ENCODE data around the gene TAF11L3.
"Not testable (repeated sequence)": the region's sequence is repeated elsewhere in the genome, so short reads cannot be mapped to it uniquely, and the experiment has no call there.

Gene TAF11L3

GRCh38 chr5:17497446-17497845 lies 20.7 kb upstream of the TAF11L3 start:
- Histone ChIP-seq H3K36me3 (ENCODE audit: control insufficient read depth, insufficient read depth, low read length) (no peaks in the 10 kb centered on the region), H3K4me1 (ENCODE audit: control insufficient read depth, insufficient read depth, low read length) (no peaks in the 10 kb centered on the region), H3K27ac (ENCODE audit: low read depth, low read length) (no peak overlapping the region)

GRCh38 chr5:17497931-17498330 lies 20.2 kb upstream of the TAF11L3 start, which contains the start of gene TAF11L2:
TSS of gene TAF11L2 (plus strand) at chr5:17498231.
- not testable (repeated sequence) for H3K4me3 ChIP-seq (ENCODE audit: low read depth, low read length); H3K9ac ChIP-seq (ENCODE audit: low read length); H3K27me3 ChIP-seq (ENCODE audit: control insufficient read depth, insufficient read depth, low read length); H3K9me3 ChIP-seq (ENCODE audit: control insufficient read depth, insufficient read depth, low read depth, low read length); H3K27ac ChIP-seq (ENCODE audit: low read depth, low read length); H3K36me3 ChIP-seq (ENCODE audit: control insufficient read depth, insufficient read depth, low read length); H3K4me1 ChIP-seq (ENCODE audit: control insufficient read depth, insufficient read depth, low read length)

More at GRCh38 chr5:17497446-17497845, 20.7 kb upstream of the TAF11L3 start:
- Histone ChIP-seq H3K4me3 (ENCODE audit: low read depth, low read length) (no peak overlapping the region), H3K27me3 (ENCODE audit: control insufficient read depth, insufficient read depth, low read length) (no peaks in the 10 kb centered on the region), H3K9me3 (ENCODE audit: control insufficient read depth, insufficient read depth, low read depth, low read length) (peaks cover 4% of the 10 kb centered on the region; the same call in 1 of the 2 replicates), H3K9ac (ENCODE audit: low read length) (no peak overlapping the region)

GRCh38 chr5:17511775-17512325 lies 6.3 kb upstream of the TAF11L3 start:
- H3K9ac ChIP-seq (ENCODE audit: low read length): no peak overlapping the region
- no peak overlapping the region for H3K27ac ChIP-seq (ENCODE audit: low read depth, low read length)
- H3K36me3 ChIP-seq (ENCODE audit: control insufficient read depth, insufficient read depth, low read length): no peaks in the 10 kb centered on the region
- H3K4me1 ChIP-seq (ENCODE audit: control insufficient read depth, insufficient read depth, low read length): no peaks in the 10 kb centered on the region
- no peaks in the 10 kb centered on the region for H3K27me3 ChIP-seq (ENCODE audit: control insufficient read depth, insufficient read depth, low read length)
- H3K4me3 ChIP-seq (ENCODE audit: low read depth, low read length): no peak overlapping the region
- no peaks in the 10 kb centered on the region for H3K9me3 ChIP-seq (ENCODE audit: control insufficient read depth, insufficient read depth, low read depth, low read length)

- not testable (repeated sequence) for H3K9ac ChIP-seq (ENCODE audit: low read length); H3K9me3 ChIP-seq (ENCODE audit: control insufficient read depth, insufficient read depth, low read depth, low read length); H3K36me3 ChIP-seq (ENCODE audit: control insufficient read depth, insufficient read depth, low read length); H3K4me3 ChIP-seq (ENCODE audit: low read depth, low read length); H3K27me3 ChIP-seq (ENCODE audit: control insufficient read depth, insufficient read depth, low read length); H3K4me1 ChIP-seq (ENCODE audit: control insufficient read depth, insufficient read depth, low read length); H3K27ac ChIP-seq (ENCODE audit: low read depth, low read length)
These were observed 641 bp upstream of the TAF11L3 start for GRCh38 chr5:17517526-17517925.

- not testable (repeated sequence) for H3K27me3 ChIP-seq (ENCODE audit: control insufficient read depth, insufficient read depth, low read length); H3K4me3 ChIP-seq (ENCODE audit: low read depth, low read length); H3K27ac ChIP-seq (ENCODE audit: low read depth, low read length); H3K9me3 ChIP-seq (ENCODE audit: control insufficient read depth, insufficient read depth, low read depth, low read length); H3K9ac ChIP-seq (ENCODE audit: low read length); H3K4me1 ChIP-seq (ENCODE audit: control insufficient read depth, insufficient read depth, low read length); H3K36me3 ChIP-seq (ENCODE audit: control insufficient read depth, insufficient read depth, low read length)
These were observed 1.3 kb downstream of the TAF11L3 start for GRCh38 chr5:17519508-17519907.

GRCh38 chr5:17521501-17521900 lies 3.3 kb downstream of the TAF11L3 start, which contains the start of gene TAF11L4:
TSS of gene TAF11L4 (plus strand) at chr5:17521801.
- H3K9ac ChIP-seq (ENCODE audit: low read length); H3K27ac ChIP-seq (ENCODE audit: low read depth, low read length); H3K27me3 ChIP-seq (ENCODE audit: control insufficient read depth, insufficient read depth, low read length); H3K4me3 ChIP-seq (ENCODE audit: low read depth, low read length); H3K4me1 ChIP-seq (ENCODE audit: control insufficient read depth, insufficient read depth, low read length); H3K9me3 ChIP-seq (ENCODE audit: control insufficient read depth, insufficient read depth, low read depth, low read length); H3K36me3 ChIP-seq (ENCODE audit: control insufficient read depth, insufficient read depth, low read length): not testable (repeated sequence)

GRCh38 chr5:17524935-17525334 lies 6.8 kb downstream of the TAF11L3 start, which contains the start of gene TAF11L5:
TSS of gene TAF11L5 (plus strand) at chr5:17525235.
- H3K9ac ChIP-seq (ENCODE audit: low read length); H3K27me3 ChIP-seq (ENCODE audit: control insufficient read depth, insufficient read depth, low read length); H3K4me3 ChIP-seq (ENCODE audit: low read depth, low read length); H3K4me1 ChIP-seq (ENCODE audit: control insufficient read depth, insufficient read depth, low read length); H3K27ac ChIP-seq (ENCODE audit: low read depth, low read length); H3K36me3 ChIP-seq (ENCODE audit: control insufficient read depth, insufficient read depth, low read length); H3K9me3 ChIP-seq (ENCODE audit: control insufficient read depth, insufficient read depth, low read depth, low read length): not testable (repeated sequence)

GRCh38 chr5:17526504-17526903 lies 8.3 kb downstream of the TAF11L3 start:
- not testable (repeated sequence) for H3K36me3 ChIP-seq (ENCODE audit: control insufficient read depth, insufficient read depth, low read length); H3K27ac ChIP-seq (ENCODE audit: low read depth, low read length); H3K9me3 ChIP-seq (ENCODE audit: control insufficient read depth, insufficient read depth, low read depth, low read length); H3K4me3 ChIP-seq (ENCODE audit: low read depth, low read length); H3K4me1 ChIP-seq (ENCODE audit: control insufficient read depth, insufficient read depth, low read length); H3K9ac ChIP-seq (ENCODE audit: low read length); H3K27me3 ChIP-seq (ENCODE audit: control insufficient read depth, insufficient read depth, low read length)

GRCh38 chr5:17528369-17528768 lies 10.2 kb downstream of the TAF11L3 start, which contains the start of gene TAF11L6:
TSS of gene TAF11L6 (plus strand) at chr5:17528669.
- not testable (repeated sequence) for H3K4me3 ChIP-seq (ENCODE audit: low read depth, low read length); H3K9ac ChIP-seq (ENCODE audit: low read length)

More at GRCh38 chr5:17528369-17528768, 10.2 kb downstream of the TAF11L3 start, which contains the start of gene TAF11L6:
- not testable (repeated sequence) for H3K4me1 ChIP-seq (ENCODE audit: control insufficient read depth, insufficient read depth, low read length); H3K36me3 ChIP-seq (ENCODE audit: control insufficient read depth, insufficient read depth, low read length); H3K9me3 ChIP-seq (ENCODE audit: control insufficient read depth, insufficient read depth, low read depth, low read length); H3K27me3 ChIP-seq (ENCODE audit: control insufficient read depth, insufficient read depth, low read length); H3K27ac ChIP-seq (ENCODE audit: low read depth, low read length)

All from HUES6 (cell line).